Measurements from ENCODE around the gene HIC1. TPM values are rescaled to one million over a fixed set of nuclear protein-coding genes. Genes with fewer than 3 reads are reported as not detected.

HIC1 gene
- total RNA-seq, 5 donors from 2014 or later (not counting 1 experiment from before 2014, with no cell fraction given) = 3.2 to 12.3 (median 8.4) TPM

GRCh38 chr17:2025220-2025621 lies 29.7 kb upstream of the HIC1 start, which contains the start of gene RTN4RL1:
TSS of gene RTN4RL1 (minus strand) at chr17:2025334. CDS start at chr17:2024865, 469 bp downstream.
- whole genome bisulfite sequencing (ENCODE audit: insufficient coverage) = under 1% methylated on average over 46 of the region's 47 CpGs
- H3K4me3 ChIP-seq (ENCODE audit: control insufficient read depth in 1 of 2, extremely low read depth in 1 of 2, low read length in 1 of 2) = peak within 1 kb of the TSS; percentile 46 to 80
- peaks cover 2 to 82% of the 10 kb centered on the region in 2 experiments for H3K27me3 ChIP-seq (replicated peaks in 1 of 2; ENCODE audit: control insufficient read depth in 2 of 2, extremely low read depth in 1 of 2, insufficient read depth in 2 of 2, low read length in 1 of 2)

GRCh38 chr17:2025622-2026309 lies 29.1 kb upstream of the HIC1 start:
- Histone ChIP-seq H3K9me3 (no peaks in the 10 kb centered on the region), H3K36me3 (ENCODE audit: control insufficient read depth in 2 of 2, extremely low read depth in 1 of 2, insufficient read depth in 1 of 2, low read length in 1 of 2) (no peaks in the 10 kb centered on the region), H3K27ac (ENCODE audit: low read length) (no peak overlapping the region), H3K27me3 (replicated peaks in 1 of 2; ENCODE audit: control insufficient read depth in 2 of 2, extremely low read depth in 1 of 2, insufficient read depth in 2 of 2, low read length in 1 of 2) (peaks cover 2 to 78% of the 10 kb centered on the region in 2 experiments), H3K4me1 (ENCODE audit: control insufficient read depth in 1 of 2, extremely low read depth in 1 of 2, insufficient read depth in 2 of 2, low read length in 2 of 2) (peaks cover 12 to 50% of the 10 kb centered on the region in 2 experiments), H3K4me3 (ENCODE audit: control insufficient read depth in 1 of 2, extremely low read depth in 1 of 2, low read length in 1 of 2) (peak overlapping the region; percentile 46 to 54)
- Mint-ChIP-seq H3K4me1 (peaks cover 22 to 34% (median 27%) of the 10 kb centered on the region in 3 donors), H3K36me3 (no peaks in the 10 kb centered on the region), H3K4me3 (peak overlapping the region; percentile 78 to 81 (median 80)), H3K9me3 (no peaks in the 10 kb centered on the region), H3K27ac (no peak overlapping the region), H3K27me3 (peaks cover 9 to 25% of the 10 kb centered on the region in 2 donors)
- CTCF ChIA-PET = interaction anchor here in 1 of 2 donors (0.6 to 0.8 kb wide), 3 partner anchors 9 to 390 kb away, joined by 3 to 4 read pairs (median 4); no protein-coding TSS in a partner anchor
- POLR2A ChIA-PET = interaction anchor here (0.6 kb wide), 2 partner anchors 12 to 192 kb away, joined by 4 to 10 read pairs; no protein-coding TSS in a partner anchor
- no peak for ATAC-seq (replicated peaks in 1 of 4)
- WGBS (ENCODE audit: insufficient coverage) = 4% methylated on average over 38 of the region's 55 CpGs
- DNase-seq = peak in 3 of 35 experiments; percentile 13 to 49 (median 29)

More at GRCh38 chr17:2025220-2025621, 29.7 kb upstream of the HIC1 start, which contains the start of gene RTN4RL1:
- Histone ChIP-seq H3K27ac (ENCODE audit: low read length) (no peak within 1 kb of the TSS), H3K4me1 (ENCODE audit: control insufficient read depth in 1 of 2, extremely low read depth in 1 of 2, insufficient read depth in 2 of 2, low read length in 2 of 2) (peaks cover 8 to 45% of the 10 kb centered on the region in 2 experiments), H3K9me3 (no peaks in the 10 kb centered on the region), H3K36me3 (ENCODE audit: control insufficient read depth in 2 of 2, extremely low read depth in 1 of 2, insufficient read depth in 1 of 2, low read length in 1 of 2) (no peaks in the 10 kb centered on the region)
- DNase-seq (peak; percentile 33 to 85 (median 67)), ATAC-seq (replicated peaks in 1 of 4) (peak; percentile 60 to 72 (median 68))
- peaks cover 9 to 25% of the 10 kb centered on the region in 2 donors for H3K27me3 Mint-ChIP-seq
- ChIA-PET CTCF (interaction anchor here (0.6 to 0.8 kb wide), 4 partner anchors 9 to 391 kb away, joined by 3 to 4 read pairs (median 4); no protein-coding TSS in a partner anchor), POLR2A (interaction anchor here (0.6 kb wide), 2 partner anchors 11 to 193 kb away, joined by 4 to 10 read pairs; no protein-coding TSS in a partner anchor)
- H3K27ac Mint-ChIP-seq = peak within 1 kb of the TSS in 1 of 2 donors; percentile 70
- peaks cover 19 to 28% (median 21%) of the 10 kb centered on the region in 3 donors for H3K4me1 Mint-ChIP-seq
- H3K9me3 Mint-ChIP-seq = no peaks in the 10 kb centered on the region
- H3K4me3 Mint-ChIP-seq = peak within 1 kb of the TSS; percentile 78 to 81 (median 80)
- H3K36me3 Mint-ChIP-seq = no peaks in the 10 kb centered on the region

GRCh38 chr17:2027528-2028233 lies 27.2 kb upstream of the HIC1 start:
- Histone ChIP-seq H3K27me3 (replicated peaks in 1 of 2; ENCODE audit: control insufficient read depth in 2 of 2, extremely low read depth in 1 of 2, insufficient read depth in 2 of 2, low read length in 1 of 2) (peaks cover 2 to 64% of the 10 kb centered on the region in 2 experiments), H3K4me1 (ENCODE audit: control insufficient read depth in 1 of 2, extremely low read depth in 1 of 2, insufficient read depth in 2 of 2, low read length in 2 of 2) (peaks cover 14 to 59% of the 10 kb centered on the region in 2 experiments), H3K4me3 (ENCODE audit: control insufficient read depth in 1 of 2, extremely low read depth in 1 of 2, low read length in 1 of 2) (no peak overlapping the region), H3K9me3 (no peaks in the 10 kb centered on the region), H3K27ac (ENCODE audit: low read length) (no peak overlapping the region), H3K36me3 (ENCODE audit: control insufficient read depth in 2 of 2, extremely low read depth in 1 of 2, insufficient read depth in 1 of 2, low read length in 1 of 2) (peaks cover 0 to 4% of the 10 kb centered on the region in 2 donors)
- Mint-ChIP-seq H3K9me3 (no peaks in the 10 kb centered on the region), H3K27me3 (peaks cover 9 to 23% of the 10 kb centered on the region in 2 donors), H3K4me1 (peaks cover 26 to 40% (median 31%) of the 10 kb centered on the region in 3 donors), H3K27ac (no peak overlapping the region), H3K36me3 (no peaks in the 10 kb centered on the region), H3K4me3 (peak overlapping the region in 1 of 3 donors; percentile 4)
- WGBS (ENCODE audit: insufficient coverage) = 68% methylated on average over 6 of the region's 11 CpGs
- CTCF ChIA-PET = interaction anchor here in 1 of 2 donors (0.6 kb wide), 1 partner anchor 26 kb away, joined by 3 read pairs; no protein-coding TSS in a partner anchor
- ATAC-seq (replicated peaks in 1 of 4) (no peak), DNase-seq (no peak)
- POLR2A ChIA-PET = interaction anchor here in 1 of 2 donors (0.6 kb wide), 1 partner anchor 19 kb away, joined by 3 read pairs; no protein-coding TSS in a partner anchor

GRCh38 chr17:2028234-2028614 lies 26.7 kb upstream of the HIC1 start:
- peaks cover 20 to 41% (median 26%) of the 10 kb centered on the region in 3 donors for H3K4me1 Mint-ChIP-seq
- Histone ChIP-seq H3K27me3 (replicated peaks in 1 of 2; ENCODE audit: control insufficient read depth in 2 of 2, extremely low read depth in 1 of 2, insufficient read depth in 2 of 2, low read length in 1 of 2) (peaks cover 2 to 59% of the 10 kb centered on the region in 2 experiments), H3K4me1 (ENCODE audit: control insufficient read depth in 1 of 2, extremely low read depth in 1 of 2, insufficient read depth in 2 of 2, low read length in 2 of 2) (peaks cover 10 to 54% of the 10 kb centered on the region in 2 experiments), H3K4me3 (ENCODE audit: control insufficient read depth in 1 of 2, extremely low read depth in 1 of 2, low read length in 1 of 2) (no peak overlapping the region), H3K36me3 (ENCODE audit: control insufficient read depth in 2 of 2, extremely low read depth in 1 of 2, insufficient read depth in 1 of 2, low read length in 1 of 2) (peaks cover 0 to 5% of the 10 kb centered on the region in 2 donors), H3K9me3 (no peaks in the 10 kb centered on the region), H3K27ac (ENCODE audit: low read length) (no peak overlapping the region)
- ATAC-seq (replicated peaks in 1 of 4) (no peak), DNase-seq (no peak)
- H3K4me3 Mint-ChIP-seq = peak overlapping the region in 2 of 3 donors; percentile 30 to 59
- H3K9me3 Mint-ChIP-seq = no peaks in the 10 kb centered on the region
- H3K36me3 Mint-ChIP-seq = peaks cover 4% of the 10 kb centered on the region
- WGBS (ENCODE audit: insufficient coverage) = no CpG with 5 or more reads among the region's 5 CpGs
- ChIA-PET CTCF (interaction anchor here in 1 of 2 donors (0.6 kb wide), 1 partner anchor 25 kb away, joined by 3 read pairs; no protein-coding TSS in a partner anchor), POLR2A (no interaction called here)
- no peak overlapping the region for H3K27ac Mint-ChIP-seq
- H3K27me3 Mint-ChIP-seq = peaks cover 9 to 23% of the 10 kb centered on the region in 2 donors

GRCh38 chr17:2028737-2029136 lies 26.2 kb upstream of the HIC1 start:
- Mint-ChIP-seq H3K9me3 (no peaks in the 10 kb centered on the region), H3K4me1 (peaks cover 17 to 41% (median 25%) of the 10 kb centered on the region in 3 donors), H3K27ac (no peak overlapping the region), H3K4me3 (peak overlapping the region in 1 of 3 donors; percentile 30), H3K27me3 (peaks cover 9 to 23% of the 10 kb centered on the region in 2 donors), H3K36me3 (peaks cover 6% of the 10 kb centered on the region)
- H3K4me1 ChIP-seq (ENCODE audit: control insufficient read depth in 1 of 2, extremely low read depth in 1 of 2, insufficient read depth in 2 of 2, low read length in 2 of 2) = peaks cover 8 to 54% of the 10 kb centered on the region in 2 experiments
- 76% methylated on average over 5 of the region's 6 CpGs for WGBS (ENCODE audit: insufficient coverage)
- no peak overlapping the region for H3K27ac ChIP-seq (ENCODE audit: low read length)
- peaks cover 2 to 54% of the 10 kb centered on the region in 2 experiments for H3K27me3 ChIP-seq (replicated peaks in 1 of 2; ENCODE audit: control insufficient read depth in 2 of 2, extremely low read depth in 1 of 2, insufficient read depth in 2 of 2, low read length in 1 of 2)
- POLR2A ChIA-PET = no interaction called here
- no peaks in the 10 kb centered on the region for H3K9me3 ChIP-seq
- ATAC-seq (replicated peaks in 1 of 4) = no peak
- H3K4me3 ChIP-seq (ENCODE audit: control insufficient read depth in 1 of 2, extremely low read depth in 1 of 2, low read length in 1 of 2) = no peak overlapping the region
- CTCF ChIA-PET = no interaction called here
- no peak for DNase-seq
- peaks cover 4 to 10% of the 10 kb centered on the region in 2 donors for H3K36me3 ChIP-seq (ENCODE audit: control insufficient read depth in 2 of 2, extremely low read depth in 1 of 2, insufficient read depth in 1 of 2, low read length in 1 of 2)
